GM12878 (cell line): ENCODE measurements around the gene GRAMD1C. TPM values are rescaled to one million over a fixed set of nuclear protein-coding genes. Genes with fewer than 3 reads are reported as not detected.

Experiments used
- ATAC-seq: fragments of 200-7000 bp; cut with Tn5 transposase; 3 replicates; pipeline ENCODE4 v1.9.1; 2020; ENCODE audit warnings: mild to moderate bottlenecking, moderate library complexity
- BruUV-seq: library from RNA; stranded (reverse); fragments of 400-500 nt; replicated peaks from 2 replicates; lab custom pipeline; 2021; lab: Mats Ljungman, UMichigan
- CTCF ChIA-PET: fragments of 300-600 bp; sonication (Branson Sonifier 250); formaldehyde crosslinking; extraction: SDS; loops from one replicate; lab custom pipeline; 2021; ENCODE audit warnings: inconsistent platforms; lab: Yijun Ruan, JAX
- POLR2A ChIA-PET: fragments of 350-600 bp; formaldehyde crosslinking; extraction: SDS; loops from one replicate; lab custom pipeline; 2021; ENCODE audit warnings: inconsistent platforms; lab: Charles Lee
- RAD21 ChIA-PET: fragments of 300-600 bp; sonication (Branson Sonifier 250); formaldehyde crosslinking; loops from one replicate; lab custom pipeline; 2023; ENCODE audit warnings: antibody characterized with exemption; ENCODE audit not compliant: unreplicated experiment; lab: Charles Lee
- SMC1A ChIA-PET: fragments of 300-600 bp; sonication (Branson Sonifier 250); formaldehyde crosslinking; loops from one replicate; lab custom pipeline; 2023; ENCODE audit not compliant: unreplicated experiment, uncharacterized antibody; lab: Charles Lee
- DNase-seq: peaks from one replicate; pipeline ENCODE4 v3.0.0-alpha.2; 2011; ENCODE audit warnings: low read depth, low spot score
- FAIRE-seq: peaks from 3 replicates; lab custom pipeline; 2011; peaks lifted over from hg19 to GRCh38; lab: Jason Lieb, UNC
- H2AFZ ChIP-seq: 2 replicates; pipeline ENCODE4 v1.6.0; 2011; ENCODE audit warnings: low read depth, low read length, control low read depth; ENCODE audit not compliant: control insufficient read depth
- H3K27ac ChIP-seq: 2 replicates; pipeline ENCODE4 v1.5.1; 2011; ENCODE audit warnings: control low read depth; ENCODE audit not compliant: control insufficient read depth, insufficient read depth
- H3K27me3 ChIP-seq, 2 experiments: replicated peaks in 1 of 2; 2 replicates each; pipeline versions ENCODE4 v1.6.0 to v1.6.1; 2011; ENCODE audit warnings: low read length in 1 of 2; ENCODE audit not compliant: control insufficient read depth in 2 of 2, insufficient read depth in 2 of 2
- H3K36me3 ChIP-seq, 2 experiments: 2 replicates each; pipeline ENCODE4 v1.5.1; 2011; ENCODE audit warnings: low read length in 1 of 2; ENCODE audit not compliant: control insufficient read depth in 2 of 2, insufficient read depth in 2 of 2
- H3K4me1 ChIP-seq: 2 replicates; pipeline ENCODE4 v1.6.1; 2011; ENCODE audit warnings: mild to moderate bottlenecking, low read length, moderate library complexity, mixed read lengths; ENCODE audit not compliant: control insufficient read depth, insufficient read depth
- H3K4me2 ChIP-seq: 2 replicates; pipeline ENCODE4 v1.6.0; 2011; ENCODE audit warnings: control low read depth; ENCODE audit not compliant: control insufficient read depth, insufficient read depth
- H3K4me3 ChIP-seq: fragments of 200-600 bp; sonication (generic); 2 replicates; pipeline ENCODE4 v1.5.1; 2016
- H3K79me2 ChIP-seq: 2 replicates; pipeline ENCODE4 v1.6.0; 2011; ENCODE audit warnings: low read length; ENCODE audit not compliant: control insufficient read depth, insufficient read depth
- H3K9ac ChIP-seq: 2 replicates; pipeline ENCODE4 v1.8.0; 2011; ENCODE audit warnings: low read length, control low read depth, mixed read lengths; ENCODE audit not compliant: control insufficient read depth, insufficient read depth
- H3K9me3 ChIP-seq: replicated peaks from 3 replicates; pipeline ENCODE4 v1.5.1; 2011; ENCODE audit warnings: mild to moderate bottlenecking, low read length; ENCODE audit not compliant: control insufficient read depth, insufficient read depth
- H4K20me1 ChIP-seq: 2 replicates; pipeline ENCODE4 v1.6.0; 2011; ENCODE audit not compliant: control insufficient read depth, insufficient read depth
- CBFB ChIP-seq: IDR thresholded peaks from 2 replicates; pipeline ENCODE4 v1.6.1; 2016; ENCODE audit warnings: antibody characterized with exemption, low read depth
- HDAC6 ChIP-seq: fragments of 200-600 bp; sonication (generic); IDR thresholded peaks from one replicate; pipeline ENCODE4 v1.8.0; 2017; ENCODE audit warnings: antibody characterized with exemption; ENCODE audit not compliant: unreplicated experiment
- NFYA ChIP-seq: IDR thresholded peaks from 2 replicates; pipeline ENCODE4 v1.6.1; 2011; ENCODE audit warnings: low read depth, mild to moderate bottlenecking, low read length, improper control_type of control experiment, borderline replicate concordance
- POLR2AphosphoS2 ChIP-seq: IDR thresholded peaks from 2 replicates; pipeline ENCODE4 v1.6.1; 2011; ENCODE audit warnings: low read depth, mild to moderate bottlenecking, low read length, improper control_type of control experiment, moderate library complexity
- SREBF1 ChIP-seq: IDR thresholded peaks from 2 replicates; pipeline ENCODE4 v1.6.1; 2012; ENCODE audit warnings: mild to moderate bottlenecking, low read length
- WGBS: methylation state at CpG from one replicate; pipeline ENCODE4 v1.1.6; 2016; ENCODE audit warnings: low lambda C conversion rate; ENCODE audit not compliant: insufficient replicate concordance, insufficient coverage; ENCODE audit errors: missing lambda C conversion rate; 5-methylcytosine and 5-hydroxymethylcytosine counted together
- in situ Hi-C: fragments of 300-500 bp; cut with MboI; formaldehyde crosslinking; loops from 9 replicates; pipeline ENCODE4 v1.14.3; 2018; ENCODE audit warnings: mixed read lengths
- intact Hi-C: fragments of 100-400 bp; cut with micrococcal nuclease; formaldehyde crosslinking; loops from one replicate; pipeline ENCODE4 v1.14.2; 2022; ENCODE audit not compliant: unreplicated experiment
- polyA plus RNA-seq, 11 experiments: library from polyadenylated mRNA; depleted of rRNA in 4 of 11; unstranded in 6 of 11; stranded (reverse) in 5 of 11; fragments of >200 nt; fragmentation: Nextera tagmentation in 4 of 11; fragmentation: Illumina TruSeq in 1 of 11; extraction: Ambion mirVana in 4 of 11; extraction: Trizol in 1 of 11; gene quantifications; 1 replicate in 1 of 11; 2 replicates in 10 of 11; pipeline versions ENCODE4 v1.2.1 to v1.2.3, GENCODE V29; 2011 to 2016; ENCODE audit warnings: inconsistent platforms in 2 of 11, missing spikeins in 2 of 11, low read depth in 1 of 11
- total RNA-seq, 4 experiments: library from RNA; depleted of rRNA in 3 of 4; stranded (reverse); fragments of >200 nt in 3 of 4; fragmentation: Illumina TruSeq in 1 of 4; extraction: Trizol in 1 of 4; gene quantifications; 2 replicates each; pipeline versions ENCODE4 v1.2.1 to v1.2.3, GENCODE V29; 2013 to 2021
- TF ChIP-seq, protein P1 (sequence below): IDR thresholded peaks from 2 replicates; pipeline ENCODE4 v1.6.1; 2012; ENCODE audit warnings: mild to moderate bottlenecking, low read depth, low read length
- TF ChIP-seq, protein P2 (sequence below): fragments of 450-650 bp; conservative IDR thresholded peaks from 2 replicates; pipeline ENCODE4 v1.6.1; 2017; ENCODE audit warnings: mild to moderate bottlenecking, moderate library complexity

The GRAMD1C gene
- total and polyA plus RNA-seq, 10 of the 15 experiments (the other 5 are each of a cell fraction or from before 2014, with no cell fraction given) = 3.2 to 9.2 (median 5.5) TPM

- Histone ChIP-seq H3K9me3 (no peaks in the 10 kb centered on the region), H3K4me2 (no peak overlapping the region), H3K4me3 (no peak overlapping the region), H3K9ac (no peak overlapping the region), H4K20me1 (no peaks in the 10 kb centered on the region), H3K27ac (no peak overlapping the region), H2AFZ (no peak overlapping the region), H3K36me3 (no peaks in the 10 kb centered on the region), H3K79me2 (no peaks in the 10 kb centered on the region), H3K4me1 (no peaks in the 10 kb centered on the region), H3K27me3 (no peaks in the 10 kb centered on the region)
- no TSS peak for BruUV-seq
- ChIA-PET SMC1A (no interaction called here), RAD21 (no interaction called here), POLR2A (no interaction called here), CTCF (no interaction called here)
- intact Hi-C loops (no loop called here), in situ Hi-C loops (no loop called here)
- FAIRE-seq = no peak
- TF ChIP-seq SREBF1 = no peak
- no peak for TF ChIP-seq CBFB
- TF ChIP-seq, protein P1, sequence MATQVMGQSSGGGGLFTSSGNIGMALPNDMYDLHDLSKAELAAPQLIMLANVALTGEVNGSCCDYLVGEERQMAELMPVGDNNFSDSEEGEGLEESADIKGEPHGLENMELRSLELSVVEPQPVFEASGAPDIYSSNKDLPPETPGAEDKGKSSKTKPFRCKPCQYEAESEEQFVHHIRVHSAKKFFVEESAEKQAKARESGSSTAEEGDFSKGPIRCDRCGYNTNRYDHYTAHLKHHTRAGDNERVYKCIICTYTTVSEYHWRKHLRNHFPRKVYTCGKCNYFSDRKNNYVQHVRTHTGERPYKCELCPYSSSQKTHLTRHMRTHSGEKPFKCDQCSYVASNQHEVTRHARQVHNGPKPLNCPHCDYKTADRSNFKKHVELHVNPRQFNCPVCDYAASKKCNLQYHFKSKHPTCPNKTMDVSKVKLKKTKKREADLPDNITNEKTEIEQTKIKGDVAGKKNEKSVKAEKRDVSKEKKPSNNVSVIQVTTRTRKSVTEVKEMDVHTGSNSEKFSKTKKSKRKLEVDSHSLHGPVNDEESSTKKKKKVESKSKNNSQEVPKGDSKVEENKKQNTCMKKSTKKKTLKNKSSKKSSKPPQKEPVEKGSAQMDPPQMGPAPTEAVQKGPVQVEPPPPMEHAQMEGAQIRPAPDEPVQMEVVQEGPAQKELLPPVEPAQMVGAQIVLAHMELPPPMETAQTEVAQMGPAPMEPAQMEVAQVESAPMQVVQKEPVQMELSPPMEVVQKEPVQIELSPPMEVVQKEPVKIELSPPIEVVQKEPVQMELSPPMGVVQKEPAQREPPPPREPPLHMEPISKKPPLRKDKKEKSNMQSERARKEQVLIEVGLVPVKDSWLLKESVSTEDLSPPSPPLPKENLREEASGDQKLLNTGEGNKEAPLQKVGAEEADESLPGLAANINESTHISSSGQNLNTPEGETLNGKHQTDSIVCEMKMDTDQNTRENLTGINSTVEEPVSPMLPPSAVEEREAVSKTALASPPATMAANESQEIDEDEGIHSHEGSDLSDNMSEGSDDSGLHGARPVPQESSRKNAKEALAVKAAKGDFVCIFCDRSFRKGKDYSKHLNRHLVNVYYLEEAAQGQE = no peak
- TF ChIP-seq NFYA = no peak
- TF ChIP-seq, protein P2, sequence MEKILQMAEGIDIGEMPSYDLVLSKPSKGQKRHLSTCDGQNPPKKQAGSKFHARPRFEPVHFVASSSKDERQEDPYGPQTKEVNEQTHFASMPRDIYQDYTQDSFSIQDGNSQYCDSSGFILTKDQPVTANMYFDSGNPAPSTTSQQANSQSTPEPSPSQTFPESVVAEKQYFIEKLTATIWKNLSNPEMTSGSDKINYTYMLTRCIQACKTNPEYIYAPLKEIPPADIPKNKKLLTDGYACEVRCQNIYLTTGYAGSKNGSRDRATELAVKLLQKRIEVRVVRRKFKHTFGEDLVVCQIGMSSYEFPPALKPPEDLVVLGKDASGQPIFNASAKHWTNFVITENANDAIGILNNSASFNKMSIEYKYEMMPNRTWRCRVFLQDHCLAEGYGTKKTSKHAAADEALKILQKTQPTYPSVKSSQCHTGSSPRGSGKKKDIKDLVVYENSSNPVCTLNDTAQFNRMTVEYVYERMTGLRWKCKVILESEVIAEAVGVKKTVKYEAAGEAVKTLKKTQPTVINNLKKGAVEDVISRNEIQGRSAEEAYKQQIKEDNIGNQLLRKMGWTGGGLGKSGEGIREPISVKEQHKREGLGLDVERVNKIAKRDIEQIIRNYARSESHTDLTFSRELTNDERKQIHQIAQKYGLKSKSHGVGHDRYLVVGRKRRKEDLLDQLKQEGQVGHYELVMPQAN = no peak
- TF ChIP-seq HDAC6 = no peak
- TF ChIP-seq POLR2AphosphoS2 = no peak
- no peak for ATAC-seq
- DNase-seq = no peak
- 93% methylated on average over 1 of the region's 1 CpG for WGBS
These were observed 141.3 kb downstream of the GRAMD1C start for GRCh38 chr3:113979916-113980315.
